WTC11 (cell line): Measurements from ENCODE around the gene HELZ. TPM values are rescaled to one million over a fixed set of nuclear protein-coding genes. Genes with fewer than 3 reads are reported as not detected.

Experiments
- ATAC-seq: fragments of 200-7000 bp; cut with Tn5 transposase; 2 replicates; pipeline ENCODE4 v1.10.0; 2021; ENCODE audit warnings: mild to moderate bottlenecking, moderate library complexity
- CTCF ChIA-PET: fragments of 300-600 bp; sonication (Branson Sonifier 250); formaldehyde crosslinking; loops from one replicate; lab custom pipeline; 2021; ENCODE audit warnings: antibody characterized with exemption; lab: Charles Lee
- POLR2A ChIA-PET: fragments of 350-600 bp; sonication (Branson Sonifier 250); formaldehyde crosslinking; loops from one replicate; lab custom pipeline; 2021; ENCODE audit warnings: antibody characterized with exemption; lab: Charles Lee
- DNase-seq: peaks from one replicate; pipeline ENCODE4 v3.0.0; 2021; ENCODE audit warnings: low spot score
- H3K27ac Mint-ChIP-seq: 2 replicates; pipeline ENCODE4 v1.8.0; 2021; ENCODE audit warnings: mixed read lengths
- H3K27me3 Mint-ChIP-seq: 2 replicates; pipeline ENCODE4 v1.8.0; 2021; ENCODE audit warnings: low read depth, mild to moderate bottlenecking, moderate library complexity, mixed read lengths
- H3K36me3 Mint-ChIP-seq: 2 replicates; pipeline ENCODE4 v1.8.0; 2021; ENCODE audit warnings: mixed read lengths
- H3K4me1 Mint-ChIP-seq: 2 replicates; pipeline ENCODE4 v1.8.0; 2022; ENCODE audit warnings: mixed read lengths
- H3K4me3 Mint-ChIP-seq: 2 replicates; pipeline ENCODE4 v1.8.0; 2021; ENCODE audit warnings: mild to moderate bottlenecking, moderate library complexity, mixed read lengths
- H3K9me3 Mint-ChIP-seq: 2 replicates; pipeline ENCODE4 v1.8.0; 2021; ENCODE audit warnings: mixed read lengths
- CREB1 ChIP-seq: sonication (generic); formaldehyde crosslinking; IDR thresholded peaks from 2 replicates; pipeline ENCODE4 v1.8.0; 2023; ENCODE audit warnings: mild to moderate bottlenecking, missing genetic modification reagents
- EMX1 ChIP-seq: fragments of 250-450 bp; sonication (Bioruptor Pico); IDR thresholded peaks from 2 replicates; pipeline ENCODE4 v1.8.0; 2021; ENCODE audit warnings: mild to moderate bottlenecking
- FOXP4 ChIP-seq: sonication (generic); formaldehyde crosslinking; IDR thresholded peaks from 2 replicates; pipeline ENCODE4 v1.8.0; 2022; ENCODE audit warnings: mild to moderate bottlenecking, missing genetic modification reagents
- GRHL2 ChIP-seq: fragments of 250-450 bp; sonication (Bioruptor Pico); IDR thresholded peaks from 2 replicates; pipeline ENCODE4 v1.8.0; 2022; ENCODE audit warnings: mild to moderate bottlenecking, moderate library complexity; ENCODE audit not compliant: insufficient replicate concordance, severe bottlenecking
- IRF2 ChIP-seq: sonication (generic); formaldehyde crosslinking; IDR thresholded peaks from 2 replicates; pipeline ENCODE4 v1.8.0; 2022; ENCODE audit warnings: low read depth, missing genetic modification reagents, borderline replicate concordance
- JAZF1 ChIP-seq: fragments of 250-450 bp; sonication (Bioruptor Pico); IDR thresholded peaks from 2 replicates; pipeline ENCODE4 v1.9.0; 2021; ENCODE audit warnings: moderate library complexity, mild to moderate bottlenecking, inconsistent platforms
- JUN ChIP-seq: sonication (generic); formaldehyde crosslinking; IDR thresholded peaks from 2 replicates; pipeline ENCODE4 v1.8.0; 2023; ENCODE audit warnings: mild to moderate bottlenecking, missing genetic modification reagents
- NFATC4 ChIP-seq: fragments of 250-450 bp; sonication (Bioruptor Pico); IDR thresholded peaks from 2 replicates; pipeline ENCODE4 v1.9.0; 2021; ENCODE audit warnings: mild to moderate bottlenecking
- NFYB ChIP-seq: sonication (generic); formaldehyde crosslinking; conservative IDR thresholded peaks from 2 replicates; pipeline ENCODE4 v1.8.0; 2022; ENCODE audit warnings: low read depth, missing genetic modification reagents
- NR1H2 ChIP-seq: sonication (generic); formaldehyde crosslinking; IDR thresholded peaks from 2 replicates; pipeline ENCODE4 v1.9.0; 2021; ENCODE audit warnings: mild to moderate bottlenecking, moderate library complexity, missing genetic modification reagents
- NR2C2 ChIP-seq: sonication (generic); formaldehyde crosslinking; IDR thresholded peaks from 2 replicates; pipeline ENCODE4 v1.8.0; 2022; ENCODE audit warnings: mild to moderate bottlenecking, missing genetic modification reagents
- NR3C1 ChIP-seq: sonication (generic); formaldehyde crosslinking; conservative IDR thresholded peaks from 2 replicates; pipeline ENCODE4 v1.8.1; 2023; ENCODE audit warnings: low read depth, mild to moderate bottlenecking, missing genetic modification reagents
- TCF7 ChIP-seq: sonication (generic); formaldehyde crosslinking; IDR thresholded peaks from 2 replicates; pipeline ENCODE4 v1.8.0; 2022; ENCODE audit warnings: mild to moderate bottlenecking, low read depth, missing genetic modification reagents, moderate library complexity
- ZNF138 ChIP-seq: sonication (generic); formaldehyde crosslinking; conservative IDR thresholded peaks from 2 replicates; pipeline ENCODE4 v1.8.1; 2022; ENCODE audit warnings: mild to moderate bottlenecking, moderate library complexity, missing genetic modification reagents
- ZNF281 ChIP-seq: sonication (generic); formaldehyde crosslinking; IDR thresholded peaks from 2 replicates; pipeline ENCODE4 v1.8.0; 2023; ENCODE audit warnings: mild to moderate bottlenecking, missing genetic modification reagents
- ZNF512 ChIP-seq: sonication (generic); formaldehyde crosslinking; IDR thresholded peaks from 2 replicates; pipeline ENCODE4 v1.8.1; 2022; ENCODE audit warnings: missing genetic modification reagents, borderline replicate concordance
- total RNA-seq: library from RNA; stranded (reverse); gene quantifications from 3 replicates; pipeline ENCODE4 v1.2.3, GENCODE V29; 2021
- TF ChIP-seq, protein P1 (sequence below): sonication (generic); formaldehyde crosslinking; IDR thresholded peaks from 2 replicates; pipeline ENCODE4 v1.8.1; 2023; ENCODE audit warnings: mild to moderate bottlenecking, missing genetic modification reagents
- TF ChIP-seq, protein P2 (sequence below): sonication (generic); formaldehyde crosslinking; IDR thresholded peaks from 2 replicates; pipeline ENCODE4 v1.8.0; 2022; ENCODE audit warnings: missing genetic modification reagents
- TF ChIP-seq, protein P3 (sequence below): fragments of 250-450 bp; sonication (Bioruptor Pico); IDR thresholded peaks from 2 replicates; pipeline ENCODE4 v1.9.0; 2021; ENCODE audit warnings: moderate library complexity, mild to moderate bottlenecking, inconsistent platforms, borderline replicate concordance
- TF ChIP-seq, protein P4 (sequence below): sonication (generic); formaldehyde crosslinking; IDR thresholded peaks from 2 replicates; pipeline ENCODE4 v1.8.0; 2022; ENCODE audit warnings: mild to moderate bottlenecking, missing genetic modification reagents

The HELZ gene
- total RNA-seq, 1 experiment from 2014 or later = 49.1 TPM

- no peak overlapping the region for H3K4me3 Mint-ChIP-seq
- peaks cover 31% of the 10 kb centered on the region for H3K36me3 Mint-ChIP-seq
- POLR2A ChIA-PET = no interaction called here
- TF ChIP-seq NFYB (CRISPR knock-in tag) (no peak), NR1H2 (CRISPR knock-in tag) (no peak), TCF7 (CRISPR knock-in tag) (no peak), NFATC4 (no peak), CREB1 (no peak), ZNF281 (CRISPR knock-in tag) (no peak), NR2C2 (no peak), JUN (CRISPR knock-in tag) (no peak), NR3C1 (CRISPR knock-in tag) (no peak), FOXP4 (CRISPR knock-in tag) (no peak), ZNF138 (CRISPR knock-in tag) (no peak), ZNF512 (CRISPR knock-in tag) (no peak), IRF2 (no peak), JAZF1 (CRISPR knock-in tag) (no peak), EMX1 (CRISPR knock-in tag) (no peak), GRHL2 (no peak)
- TF ChIP-seq, protein P1, sequence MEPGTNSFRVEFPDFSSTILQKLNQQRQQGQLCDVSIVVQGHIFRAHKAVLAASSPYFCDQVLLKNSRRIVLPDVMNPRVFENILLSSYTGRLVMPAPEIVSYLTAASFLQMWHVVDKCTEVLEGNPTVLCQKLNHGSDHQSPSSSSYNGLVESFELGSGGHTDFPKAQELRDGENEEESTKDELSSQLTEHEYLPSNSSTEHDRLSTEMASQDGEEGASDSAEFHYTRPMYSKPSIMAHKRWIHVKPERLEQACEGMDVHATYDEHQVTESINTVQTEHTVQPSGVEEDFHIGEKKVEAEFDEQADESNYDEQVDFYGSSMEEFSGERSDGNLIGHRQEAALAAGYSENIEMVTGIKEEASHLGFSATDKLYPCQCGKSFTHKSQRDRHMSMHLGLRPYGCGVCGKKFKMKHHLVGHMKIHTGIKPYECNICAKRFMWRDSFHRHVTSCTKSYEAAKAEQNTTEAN = no peak
- TF ChIP-seq, protein P2, sequence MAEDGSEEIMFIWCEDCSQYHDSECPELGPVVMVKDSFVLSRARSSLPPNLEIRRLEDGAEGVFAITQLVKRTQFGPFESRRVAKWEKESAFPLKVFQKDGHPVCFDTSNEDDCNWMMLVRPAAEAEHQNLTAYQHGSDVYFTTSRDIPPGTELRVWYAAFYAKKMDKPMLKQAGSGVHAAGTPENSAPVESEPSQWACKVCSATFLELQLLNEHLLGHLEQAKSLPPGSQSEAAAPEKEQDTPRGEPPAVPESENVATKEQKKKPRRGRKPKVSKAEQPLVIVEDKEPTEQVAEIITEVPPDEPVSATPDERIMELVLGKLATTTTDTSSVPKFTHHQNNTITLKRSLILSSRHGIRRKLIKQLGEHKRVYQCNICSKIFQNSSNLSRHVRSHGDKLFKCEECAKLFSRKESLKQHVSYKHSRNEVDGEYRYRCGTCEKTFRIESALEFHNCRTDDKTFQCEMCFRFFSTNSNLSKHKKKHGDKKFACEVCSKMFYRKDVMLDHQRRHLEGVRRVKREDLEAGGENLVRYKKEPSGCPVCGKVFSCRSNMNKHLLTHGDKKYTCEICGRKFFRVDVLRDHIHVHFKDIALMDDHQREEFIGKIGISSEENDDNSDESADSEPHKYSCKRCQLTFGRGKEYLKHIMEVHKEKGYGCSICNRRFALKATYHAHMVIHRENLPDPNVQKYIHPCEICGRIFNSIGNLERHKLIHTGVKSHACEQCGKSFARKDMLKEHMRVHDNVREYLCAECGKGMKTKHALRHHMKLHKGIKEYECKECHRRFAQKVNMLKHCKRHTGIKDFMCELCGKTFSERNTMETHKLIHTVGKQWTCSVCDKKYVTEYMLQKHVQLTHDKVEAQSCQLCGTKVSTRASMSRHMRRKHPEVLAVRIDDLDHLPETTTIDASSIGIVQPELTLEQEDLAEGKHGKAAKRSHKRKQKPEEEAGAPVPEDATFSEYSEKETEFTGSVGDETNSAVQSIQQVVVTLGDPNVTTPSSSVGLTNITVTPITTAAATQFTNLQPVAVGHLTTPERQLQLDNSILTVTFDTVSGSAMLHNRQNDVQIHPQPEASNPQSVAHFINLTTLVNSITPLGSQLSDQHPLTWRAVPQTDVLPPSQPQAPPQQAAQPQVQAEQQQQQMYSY = no peak
- TF ChIP-seq, protein P3, sequence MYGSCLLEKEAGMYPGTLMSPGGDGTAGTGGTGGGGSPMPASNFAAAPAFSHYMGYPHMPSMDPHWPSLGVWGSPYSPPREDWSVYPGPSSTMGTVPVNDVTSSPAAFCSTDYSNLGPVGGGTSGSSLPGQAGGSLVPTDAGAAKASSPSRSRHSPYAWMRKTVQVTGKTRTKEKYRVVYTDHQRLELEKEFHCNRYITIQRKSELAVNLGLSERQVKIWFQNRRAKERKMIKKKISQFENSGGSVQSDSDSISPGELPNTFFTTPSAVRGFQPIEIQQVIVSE (CRISPR knock-in tag) = no peak
- TF ChIP-seq, protein P4, sequence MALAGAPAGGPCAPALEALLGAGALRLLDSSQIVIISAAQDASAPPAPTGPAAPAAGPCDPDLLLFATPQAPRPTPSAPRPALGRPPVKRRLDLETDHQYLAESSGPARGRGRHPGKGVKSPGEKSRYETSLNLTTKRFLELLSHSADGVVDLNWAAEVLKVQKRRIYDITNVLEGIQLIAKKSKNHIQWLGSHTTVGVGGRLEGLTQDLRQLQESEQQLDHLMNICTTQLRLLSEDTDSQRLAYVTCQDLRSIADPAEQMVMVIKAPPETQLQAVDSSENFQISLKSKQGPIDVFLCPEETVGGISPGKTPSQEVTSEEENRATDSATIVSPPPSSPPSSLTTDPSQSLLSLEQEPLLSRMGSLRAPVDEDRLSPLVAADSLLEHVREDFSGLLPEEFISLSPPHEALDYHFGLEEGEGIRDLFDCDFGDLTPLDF = no peak
- TF ChIP-seq, all 79 proteins: peak for 0
- DNase-seq (no peak), ATAC-seq (no peak)
- CTCF ChIA-PET = interaction anchor here (1.3 kb wide), 1 partner anchor 69 kb away, joined by 9 read pairs; no protein-coding TSS in a partner anchor
- Mint-ChIP-seq H3K27ac (no peak overlapping the region), H3K4me1 (peaks cover 6% of the 10 kb centered on the region), H3K9me3 (peaks cover 18% of the 10 kb centered on the region), H3K27me3 (no peaks in the 10 kb centered on the region)
Observed at GRCh38 chr17:67224736-67225135, 20.3 kb downstream of the HELZ start.
